ENCODE data around the gene KASH5.

The KASH5 gene

DNA sequence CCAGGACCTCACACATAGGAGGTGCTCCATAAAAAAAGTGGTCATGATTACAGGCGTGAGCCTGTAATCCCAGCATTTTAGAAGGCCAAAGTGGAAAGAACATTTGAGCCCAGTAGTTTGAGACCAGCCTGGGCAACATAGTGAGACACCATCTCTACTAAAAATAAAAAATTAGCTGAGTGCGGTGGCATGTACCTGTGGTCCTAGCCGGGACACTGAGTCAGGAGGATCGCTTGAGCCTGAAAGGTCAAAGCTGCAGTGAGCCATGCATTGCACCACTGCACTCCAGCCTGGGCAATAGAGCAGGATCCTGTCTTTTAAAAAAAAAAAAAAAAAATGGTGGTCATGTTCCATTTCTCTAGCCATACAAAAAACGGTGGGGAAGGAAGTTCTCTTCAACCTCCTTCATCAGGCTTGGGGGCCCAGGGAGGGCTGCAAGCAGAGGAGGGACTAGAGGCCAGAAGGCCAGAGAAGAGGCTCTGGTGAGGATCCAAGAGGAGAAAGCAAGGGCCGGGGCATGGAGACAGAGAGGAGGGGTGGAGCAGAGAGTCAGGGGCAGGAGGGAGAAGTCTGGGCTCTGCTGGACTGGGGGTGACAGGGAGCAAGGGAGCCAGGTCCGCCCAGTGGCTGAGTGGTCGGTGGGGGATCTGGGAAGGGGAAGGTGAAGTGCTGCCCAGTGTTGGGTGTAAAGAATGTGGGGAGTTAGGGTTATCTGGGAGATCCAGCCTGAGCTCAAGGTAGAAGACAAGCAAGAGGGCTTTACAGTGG lies 8.9 kb downstream of the KASH5 start:
- no peak for DNase-seq

GRCh38 chr19:49398001-49398615 lies 10.1 kb downstream of the KASH5 start:
- no peak for DNase-seq

DNA sequence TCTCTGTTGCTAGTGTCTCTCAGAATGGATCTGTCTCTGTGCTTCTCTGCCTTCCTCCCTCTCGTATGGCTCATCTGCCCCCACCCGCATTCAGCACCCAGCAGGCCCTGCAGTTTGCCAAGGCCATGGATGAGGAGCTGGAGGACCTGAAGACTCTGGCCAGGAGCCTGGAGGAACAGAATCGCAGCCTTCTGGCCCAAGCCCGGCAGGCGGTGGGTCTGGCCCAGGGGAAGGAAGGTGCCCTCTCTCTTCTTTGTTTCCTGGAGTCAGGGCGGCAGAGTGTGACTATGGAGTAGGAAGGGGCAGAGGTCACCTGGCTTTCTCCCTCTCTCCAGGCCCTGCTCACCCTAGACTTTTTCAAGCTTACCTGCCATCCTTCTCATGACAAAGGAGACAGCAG lies 10.9 kb downstream of the KASH5 start:
- DNase-seq: no peak

GRCh38 chr19:49400029-49400428 lies 12.0 kb downstream of the KASH5 start:
- no peak for DNase-seq

GRCh38 chr19:49403404-49404187 lies 15.5 kb downstream of the KASH5 start:
- DNase-seq: no peak

GRCh38 chr19:49407079-49407478 lies 19.0 kb downstream of the KASH5 start:
- no peak for DNase-seq

DNA sequence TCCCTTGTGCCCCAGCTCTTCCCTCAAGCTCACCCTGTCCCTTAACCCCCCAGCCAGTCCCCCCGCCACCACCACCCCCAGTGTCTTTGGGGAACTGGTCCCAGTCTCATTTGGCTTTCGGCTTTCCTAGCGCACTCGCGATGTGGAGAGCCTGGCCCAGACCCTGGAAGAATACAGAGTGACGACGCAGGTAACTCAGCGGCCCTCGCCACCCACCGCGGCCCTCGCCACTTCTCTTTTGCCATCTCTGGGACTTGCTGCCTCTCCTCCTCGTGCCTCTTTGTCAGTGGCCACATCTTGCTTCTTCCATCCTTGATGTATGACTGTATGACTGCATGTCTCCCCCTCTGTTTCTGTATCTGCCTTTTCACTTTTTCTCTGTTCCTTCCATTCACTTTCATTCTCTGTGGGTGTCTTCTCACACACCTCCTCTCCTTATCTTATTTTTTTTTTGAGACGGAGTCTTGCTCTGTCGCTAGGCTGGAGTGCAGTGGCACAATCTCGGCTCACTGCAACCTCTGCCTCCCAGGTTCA lies 19.5 kb downstream of the KASH5 start:
- DNase-seq: no peak

DNA sequence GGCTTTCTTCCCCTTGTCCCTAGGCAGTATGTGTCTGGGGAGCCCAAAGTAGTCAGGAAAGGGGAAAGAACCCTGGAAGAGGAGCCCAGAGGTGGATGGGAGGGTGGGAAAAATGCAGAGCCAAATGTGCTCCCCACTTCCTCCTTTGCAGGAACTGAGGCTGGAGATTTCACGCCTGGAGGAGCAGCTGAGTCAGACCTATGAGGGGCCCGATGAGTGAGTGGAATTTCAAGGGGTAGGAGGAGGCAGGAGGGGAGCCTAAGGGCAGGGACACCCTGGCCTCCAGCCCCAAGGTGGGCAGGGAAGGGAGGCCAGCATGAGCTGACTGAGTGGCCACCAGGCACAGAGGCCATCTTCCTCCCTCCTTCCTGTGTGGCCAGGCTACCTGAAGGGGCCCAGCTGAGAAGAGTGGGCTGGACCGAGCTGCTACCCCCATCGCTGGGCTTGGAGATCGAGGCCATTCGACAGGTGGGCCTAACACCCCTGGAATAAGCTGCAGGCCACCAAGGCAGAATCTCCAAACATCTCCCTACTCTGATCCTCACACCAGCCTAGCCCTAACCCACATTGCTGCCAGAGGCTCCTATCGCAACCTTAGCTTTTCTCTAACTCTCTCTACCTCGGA lies 20.9 kb downstream of the KASH5 start:
- no peak for DNase-seq

- DNase-seq: peak; percentile 69
Observed at GRCh38 chr19:49409441-49410029, 21.5 kb downstream of the KASH5 start.

DNA sequence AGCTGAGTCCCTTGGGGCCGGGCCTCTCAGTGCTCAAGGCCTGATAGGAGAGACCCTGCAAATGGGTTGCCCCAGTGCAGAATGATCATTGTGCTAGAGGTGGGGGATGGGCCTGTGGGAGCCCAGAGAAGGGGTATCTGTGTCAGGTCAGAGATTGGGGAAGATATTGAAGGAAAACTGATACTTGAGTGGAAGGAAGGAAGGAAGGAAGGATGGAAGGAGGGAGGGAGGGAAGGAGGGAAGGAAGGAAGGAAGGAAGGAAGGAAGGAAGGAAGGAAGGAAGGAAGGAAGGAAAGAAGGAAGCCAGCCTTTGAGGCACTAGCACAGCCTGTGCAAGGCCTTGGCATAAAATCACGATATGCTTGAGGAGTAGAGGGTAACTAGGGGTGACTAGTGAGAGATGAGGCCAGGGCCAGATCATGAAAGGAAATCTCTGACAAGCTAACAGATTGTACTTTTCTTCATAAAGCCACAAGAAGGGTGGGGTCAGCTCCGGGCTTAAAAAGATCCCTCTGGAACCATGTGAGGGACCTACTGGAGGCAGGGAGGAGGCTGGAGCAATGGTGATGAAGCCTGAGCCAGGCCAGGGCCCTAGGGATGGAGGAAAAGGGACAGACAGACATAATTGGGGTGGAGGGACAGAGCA lies 23.8 kb downstream of the KASH5 start:
- no peak for DNase-seq

DNA sequence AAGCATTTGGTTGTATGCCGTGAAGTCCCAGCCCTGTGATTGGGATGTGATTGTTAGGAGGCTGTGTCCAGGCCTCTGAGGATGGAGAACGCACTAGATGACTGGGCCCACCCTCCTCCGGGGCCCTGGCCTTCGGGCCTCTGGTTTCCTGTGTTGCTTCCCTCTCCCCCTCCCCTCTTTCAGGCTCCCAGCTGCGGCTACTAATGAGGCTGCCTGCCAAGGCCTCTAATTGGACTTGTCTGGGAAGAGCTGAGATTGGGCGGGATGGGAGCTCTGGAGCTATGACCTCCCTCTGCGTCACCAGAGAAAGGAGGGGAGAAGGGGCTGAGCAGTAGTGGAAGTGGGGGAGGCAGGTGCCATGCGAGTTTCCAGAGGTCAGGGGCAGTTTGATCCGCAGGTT lies 25.3 kb downstream of the KASH5 start:
- DNase-seq: no peak

DNA sequence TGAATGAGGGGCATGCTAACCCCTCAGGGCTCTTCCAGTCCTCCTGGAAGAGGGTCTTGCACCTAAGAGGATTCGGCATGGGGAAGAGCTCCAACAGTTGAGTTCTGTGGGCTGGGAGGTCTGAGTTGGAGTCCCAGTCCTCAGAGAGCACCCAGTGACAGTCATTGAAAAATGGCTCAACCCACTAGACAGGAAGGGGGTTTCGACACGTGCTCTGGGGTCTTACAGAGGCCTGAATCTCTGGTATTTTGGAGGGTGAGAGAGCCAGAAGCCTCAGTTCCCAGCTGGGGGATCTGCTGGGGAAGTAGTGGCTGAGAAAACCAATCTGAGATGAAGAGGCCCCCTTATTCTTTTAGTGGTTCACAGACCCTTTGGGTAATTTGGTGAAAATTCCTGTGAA lies 26.2 kb downstream of the KASH5 start:
- DNase-seq: no peak

DNA sequence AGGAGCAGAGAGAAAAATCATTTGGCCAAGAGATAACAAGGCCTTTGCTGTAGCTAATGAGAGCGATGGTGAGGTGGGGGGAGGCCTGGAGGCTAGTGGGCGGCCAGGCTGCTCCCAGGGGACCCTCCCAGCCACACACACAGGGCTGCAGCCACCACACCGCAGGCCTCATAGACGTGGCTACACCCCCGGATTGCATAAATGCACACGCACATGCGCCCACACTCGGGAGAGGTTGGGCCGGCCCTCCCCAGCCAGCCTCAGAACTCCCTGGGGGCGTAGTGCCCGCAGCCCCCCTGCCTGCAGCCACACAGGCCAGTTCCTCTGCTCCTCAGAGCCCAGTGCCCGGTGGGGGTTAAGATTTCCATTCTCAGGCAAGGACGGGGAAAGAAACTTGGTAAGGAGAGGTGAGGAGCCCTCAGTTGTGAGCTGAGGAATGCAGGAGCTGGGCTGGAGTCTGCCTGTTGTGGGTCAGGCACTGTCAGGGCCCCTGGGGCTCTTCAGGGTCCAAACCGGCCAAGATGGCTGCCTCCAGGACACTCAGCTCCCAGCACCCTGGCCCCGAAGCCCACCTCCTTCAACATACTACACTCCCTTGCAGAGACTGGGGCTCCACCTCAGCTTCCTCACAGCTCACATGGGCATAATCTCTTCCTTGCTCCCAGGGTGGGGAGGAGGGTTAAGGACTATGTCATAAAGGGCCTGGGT lies 27.2 kb downstream of the KASH5 start:
- no peak for DNase-seq

- no peak for DNase-seq
Observed at GRCh38 chr19:49415810-49416200, 27.8 kb downstream of the KASH5 start.

GRCh38 chr19:49417088-49417487 lies 29.0 kb downstream of the KASH5 start:
- DNase-seq: no peak

DNA sequence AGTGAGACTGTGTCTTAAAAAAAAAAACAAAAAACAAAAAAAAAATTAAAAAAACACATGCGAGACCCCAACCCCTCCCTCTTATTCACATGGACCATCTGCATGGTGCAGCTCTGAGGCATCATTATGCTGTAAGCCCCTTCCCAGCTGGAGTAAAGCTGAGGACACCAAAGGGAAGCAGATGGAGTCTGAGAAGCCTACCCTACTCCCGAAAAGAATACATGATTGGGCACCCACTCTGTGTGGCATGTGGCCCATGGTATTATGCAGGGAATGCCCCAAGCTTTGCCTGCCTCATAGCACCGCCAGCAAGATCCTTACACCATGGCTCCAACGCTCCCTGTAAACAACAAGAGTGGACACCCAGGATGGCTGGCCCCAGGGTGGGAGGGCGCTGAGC lies 30.5 kb downstream of the KASH5 start:
- DNase-seq: no peak

DNA sequence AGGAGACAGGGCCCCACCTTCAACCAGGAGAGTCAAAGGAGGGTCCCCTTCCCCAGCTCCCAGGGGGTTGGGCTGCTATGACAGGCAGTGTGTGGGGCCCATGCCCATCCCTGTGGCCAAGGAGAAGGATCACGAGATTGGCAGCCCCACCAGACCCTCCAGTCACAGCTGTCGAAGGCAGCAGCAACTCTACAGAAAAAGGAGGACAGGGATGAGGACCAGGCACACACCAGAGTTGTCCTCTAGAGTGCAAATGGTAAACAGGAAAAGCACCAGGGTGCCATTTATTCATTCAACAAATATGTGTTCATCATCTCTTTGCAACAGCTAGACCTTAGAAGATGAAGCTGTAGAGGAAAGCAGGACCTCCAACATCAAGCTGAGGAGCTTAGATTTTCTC lies 31.1 kb downstream of the KASH5 start:
- DNase-seq: no peak

DNA sequence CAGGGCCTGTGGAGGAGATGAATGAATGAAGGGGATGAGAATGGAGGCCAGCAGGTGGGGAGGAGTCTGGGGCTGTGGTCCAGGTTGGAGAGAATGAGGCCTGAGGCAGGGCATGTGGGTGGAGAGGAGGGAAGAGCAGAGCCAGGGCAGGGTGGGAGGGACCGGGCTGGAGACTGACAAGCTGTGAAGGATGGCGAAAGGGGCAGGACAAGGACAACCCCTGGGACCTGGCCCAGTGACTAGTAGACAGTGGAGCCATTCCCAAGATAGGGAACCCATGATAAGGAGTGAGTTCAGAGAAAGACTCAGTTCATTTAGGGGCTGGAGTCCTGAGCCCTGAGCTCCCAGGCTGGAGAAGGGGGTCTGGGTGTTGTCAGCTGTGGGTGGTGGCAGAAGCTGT lies 32.2 kb downstream of the KASH5 start:
- no peak for DNase-seq

GRCh38 chr19:49421039-49421877 lies 33.2 kb downstream of the KASH5 start:
- peak; percentile 73 for DNase-seq

- DNase-seq: no peak
Observed at GRCh38 chr19:49421878-49422202, 33.8 kb downstream of the KASH5 start.
